Glutamatergic neuron (in vitro differentiated cells): ENCODE results near the gene YPEL1. TPM values are rescaled to one million over a fixed set of nuclear protein-coding genes. Genes with fewer than 3 reads are reported as not detected.
A peak's percentile ranks its signal among the peaks of the same experiment; 100 is the strongest.
"Not testable (repeated sequence)": the region's sequence is repeated elsewhere in the genome, so short reads cannot be mapped to it uniquely, and the experiment has no call there.

Experiments used
- DNase-seq: peaks from one replicate; pipeline ENCODE4 v3.0.0; 2022
- H3K27ac Mint-ChIP-seq: one replicate; pipeline ENCODE4 v1.8.0; 2020; ENCODE audit warnings: mild to moderate bottlenecking, mixed read lengths, inconsistent platforms; ENCODE audit not compliant: unreplicated experiment
- H3K27me3 Mint-ChIP-seq: one replicate; pipeline ENCODE4 v1.8.0; 2020; ENCODE audit warnings: mild to moderate bottlenecking, moderate library complexity, mixed read lengths, inconsistent platforms; ENCODE audit not compliant: unreplicated experiment
- H3K36me3 Mint-ChIP-seq: one replicate; pipeline ENCODE4 v1.8.0; 2020; ENCODE audit warnings: mild to moderate bottlenecking, mixed read lengths, inconsistent platforms; ENCODE audit not compliant: unreplicated experiment
- H3K4me1 Mint-ChIP-seq: one replicate; pipeline ENCODE4 v1.8.0; 2020; ENCODE audit warnings: mild to moderate bottlenecking, low read depth, mixed read lengths, inconsistent platforms; ENCODE audit not compliant: unreplicated experiment
- H3K4me3 Mint-ChIP-seq: one replicate; pipeline ENCODE4 v1.8.0; 2020; ENCODE audit warnings: mild to moderate bottlenecking, mixed read lengths, inconsistent platforms; ENCODE audit not compliant: unreplicated experiment
- H3K9me3 Mint-ChIP-seq: one replicate; pipeline ENCODE4 v1.8.0; 2020; ENCODE audit warnings: mild to moderate bottlenecking, moderate library complexity, mixed read lengths, inconsistent platforms; ENCODE audit not compliant: unreplicated experiment
- CTCF ChIP-seq: fragments of 200-600 bp; sonication (generic); IDR thresholded peaks from one replicate; pipeline ENCODE4 v1.5.0; 2021; ENCODE audit not compliant: partially characterized antibody, unreplicated experiment
- total RNA-seq: library from RNA; stranded (reverse); fragmentation: NEBNext Ultra II Directional; extraction: Animal tissue kit (Norgen Biotek cat#: 25700); gene quantifications from one replicate; pipeline ENCODE4 v1.2.1, GENCODE V29; 2021; ENCODE audit not compliant: unreplicated experiment

Gene YPEL1
- total RNA-seq, 1 donor from 2014 or later: 71.2 TPM

GRCh38 chr22:21754523-21754922, 18.9 kb upstream of the YPEL1 start:
- peak overlapping the region; percentile 100 for H3K27ac Mint-ChIP-seq
- peak overlapping the region; percentile 74 for H3K4me3 Mint-ChIP-seq
- peaks cover 56% of the 10 kb centered on the region for H3K4me1 Mint-ChIP-seq
- peaks cover 32% of the 10 kb centered on the region for H3K9me3 Mint-ChIP-seq
- H3K36me3 Mint-ChIP-seq: peaks cover 7% of the 10 kb centered on the region
- DNase-seq: peak; percentile 79
- TF ChIP-seq CTCF: no peak
- peaks cover 22% of the 10 kb centered on the region for H3K27me3 Mint-ChIP-seq

- peaks cover 2% of the 10 kb centered on the region for H3K36me3 Mint-ChIP-seq
- peaks cover 18% of the 10 kb centered on the region for H3K27me3 Mint-ChIP-seq
- H3K4me3 Mint-ChIP-seq: peak overlapping the region; percentile 46
- peaks cover 32% of the 10 kb centered on the region for H3K9me3 Mint-ChIP-seq
- H3K27ac Mint-ChIP-seq: peak overlapping the region; percentile 100
- H3K4me1 Mint-ChIP-seq: peaks cover 51% of the 10 kb centered on the region
- TF ChIP-seq CTCF: no peak
- DNase-seq: peak; percentile 31
Measured at GRCh38 chr22:21753374-21754111, 17.9 kb upstream of the YPEL1 start.

- no peak for TF ChIP-seq CTCF
- no peak for DNase-seq
- peak overlapping the region; percentile 56 for H3K4me3 Mint-ChIP-seq
- H3K36me3 Mint-ChIP-seq: no peaks in the 10 kb centered on the region
- peaks cover 17% of the 10 kb centered on the region for H3K27me3 Mint-ChIP-seq
- peak overlapping the region; percentile 100 for H3K27ac Mint-ChIP-seq
- peaks cover 27% of the 10 kb centered on the region for H3K9me3 Mint-ChIP-seq
- H3K4me1 Mint-ChIP-seq: peaks cover 53% of the 10 kb centered on the region
Measured at GRCh38 chr22:21752276-21752675, 16.7 kb upstream of the YPEL1 start.

GRCh38 chr22:21745948-21746347, 10.4 kb upstream of the YPEL1 start:
- H3K27me3 Mint-ChIP-seq: peaks cover 3% of the 10 kb centered on the region
- no peak for TF ChIP-seq CTCF
- H3K4me1 Mint-ChIP-seq: peaks cover 20% of the 10 kb centered on the region
- H3K36me3 Mint-ChIP-seq: no peaks in the 10 kb centered on the region
- DNase-seq: no peak
- no peaks in the 10 kb centered on the region for H3K9me3 Mint-ChIP-seq
- no peak overlapping the region for H3K27ac Mint-ChIP-seq
- no peak overlapping the region for H3K4me3 Mint-ChIP-seq

- H3K4me3 Mint-ChIP-seq, H3K27ac Mint-ChIP-seq, DNase-seq, H3K27me3 Mint-ChIP-seq, H3K36me3 Mint-ChIP-seq, H3K9me3 Mint-ChIP-seq: not testable (repeated sequence)
- peaks cover 23% of the 10 kb centered on the region for H3K4me1 Mint-ChIP-seq
Measured at GRCh38 chr22:21744917-21745316, 9.3 kb upstream of the YPEL1 start.
